ENCODE data around the gene CD1D.
"Not testable (repeated sequence)": the region's sequence is repeated elsewhere in the genome, so short reads cannot be mapped to it uniquely, and the experiment has no call there.

Gene CD1D

GRCh38 chr1:158176849-158177699 is 3.6 kb upstream of the CD1D start:
- not testable (repeated sequence) for DNase-seq

- DNase-seq = no peak
Measured at GRCh38 chr1:158177700-158178450, 2.8 kb upstream of the CD1D start.

- no peak for DNase-seq
Measured at GRCh38 chr1:158179301-158180041, 1.2 kb upstream of the CD1D start.

- DNase-seq = no peak
Measured at GRCh38 chr1:158181577-158181922, 855 bp downstream of the CD1D start.

- no peak for DNase-seq
Measured at GRCh38 chr1:158185770-158186169, 5.1 kb downstream of the CD1D start.

GRCh38 chr1:158186180-158186579 is 5.5 kb downstream of the CD1D start:
- DNase-seq = no peak

- DNase-seq = no peak
Measured at GRCh38 chr1:158188611-158189010, 7.9 kb downstream of the CD1D start.

- DNase-seq = no peak
Measured at GRCh38 chr1:158189624-158190023, 8.9 kb downstream of the CD1D start.

GRCh38 chr1:158191299-158191698 is 10.6 kb downstream of the CD1D start:
- no peak for DNase-seq

GRCh38 chr1:158196461-158196860 is 15.8 kb downstream of the CD1D start:
- DNase-seq = no peak

- no peak for DNase-seq
Measured at GRCh38 chr1:158199849-158200248, 19.2 kb downstream of the CD1D start.

- DNase-seq = no peak
Measured at GRCh38 chr1:158200527-158200926, 19.8 kb downstream of the CD1D start.

GRCh38 chr1:158203693-158204457 is 23.2 kb downstream of the CD1D start:
- DNase-seq = peak; percentile 52

- no peak for DNase-seq
Measured at GRCh38 chr1:158204458-158204827, 23.7 kb downstream of the CD1D start.

- no peak for DNase-seq
Measured at GRCh38 chr1:158208586-158209116, 28.0 kb downstream of the CD1D start.

GRCh38 chr1:158212320-158212719 is 31.6 kb downstream of the CD1D start:
- DNase-seq = no peak

- DNase-seq = not testable (repeated sequence)
Measured at GRCh38 chr1:158223445-158223844, 42.8 kb downstream of the CD1D start.

- DNase-seq = no peak
Measured at GRCh38 chr1:158227904-158228623, 47.4 kb downstream of the CD1D start.

Measured in CD4-positive, alpha-beta T cell treated with Interleukin-17A for 1 hour (primary cell).